Esophagus muscularis mucosa (tissue), 3 donors: ENCODE data around the gene MAP3K2.

Experiments used
- POLR2A ChIP-seq: fragments of 450-650 bp; IDR thresholded peaks from one replicate; pipeline ENCODE4 v1.6.1; 2017; ENCODE audit warnings: antibody characterized with exemption, moderate library complexity, mild to moderate bottlenecking, low read depth
- TF ChIP-seq, protein P1 (sequence below), 3 experiments: fragments of 200-600 bp in 2 of 3; fragments of 450-650 bp in 1 of 3; sonication (generic) in 2 of 3; IDR thresholded peaks; one replicate each; pipeline ENCODE4 v1.5.1; 2017 to 2019; ENCODE audit warnings: antibody characterized with exemption in 3 of 3, mild to moderate bottlenecking in 2 of 3, moderate library complexity in 1 of 3

DNA sequence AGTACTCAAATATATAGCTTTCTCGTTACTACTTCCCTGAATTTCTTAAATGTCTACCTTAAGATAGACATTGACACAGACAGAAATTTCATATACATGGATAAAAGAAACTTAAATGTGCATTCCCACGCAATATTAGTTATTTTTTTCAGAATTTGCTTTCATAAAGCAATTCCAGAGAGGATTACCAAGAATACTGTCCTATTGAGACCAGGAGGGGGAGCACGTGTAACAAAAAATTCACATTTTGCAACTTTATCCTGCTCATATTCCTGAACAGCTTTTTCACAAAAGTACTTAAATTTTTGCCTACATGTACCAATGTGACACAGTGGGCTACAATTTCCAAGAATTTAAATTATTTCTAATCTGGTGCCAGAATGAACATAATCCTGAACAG, 63.1 kb downstream of the MAP3K2 start:
- TF ChIP-seq, protein P1, sequence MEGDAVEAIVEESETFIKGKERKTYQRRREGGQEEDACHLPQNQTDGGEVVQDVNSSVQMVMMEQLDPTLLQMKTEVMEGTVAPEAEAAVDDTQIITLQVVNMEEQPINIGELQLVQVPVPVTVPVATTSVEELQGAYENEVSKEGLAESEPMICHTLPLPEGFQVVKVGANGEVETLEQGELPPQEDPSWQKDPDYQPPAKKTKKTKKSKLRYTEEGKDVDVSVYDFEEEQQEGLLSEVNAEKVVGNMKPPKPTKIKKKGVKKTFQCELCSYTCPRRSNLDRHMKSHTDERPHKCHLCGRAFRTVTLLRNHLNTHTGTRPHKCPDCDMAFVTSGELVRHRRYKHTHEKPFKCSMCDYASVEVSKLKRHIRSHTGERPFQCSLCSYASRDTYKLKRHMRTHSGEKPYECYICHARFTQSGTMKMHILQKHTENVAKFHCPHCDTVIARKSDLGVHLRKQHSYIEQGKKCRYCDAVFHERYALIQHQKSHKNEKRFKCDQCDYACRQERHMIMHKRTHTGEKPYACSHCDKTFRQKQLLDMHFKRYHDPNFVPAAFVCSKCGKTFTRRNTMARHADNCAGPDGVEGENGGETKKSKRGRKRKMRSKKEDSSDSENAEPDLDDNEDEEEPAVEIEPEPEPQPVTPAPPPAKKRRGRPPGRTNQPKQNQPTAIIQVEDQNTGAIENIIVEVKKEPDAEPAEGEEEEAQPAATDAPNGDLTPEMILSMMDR (IDR thresholded peaks at IDR 0.05), result peak; percentile 60 to 67 (median 64)
- no peak for TF ChIP-seq POLR2A
